Measurements from ENCODE around the gene TXK. TPM values are rescaled to one million over a fixed set of nuclear protein-coding genes. Genes with fewer than 3 reads are reported as not detected.
A peak's percentile ranks its signal among the peaks of the same experiment; 100 is the strongest.

Gene TXK
- total RNA-seq, 2 donors from 2014 or later, result 0.46 to 4.8 TPM

DNA sequence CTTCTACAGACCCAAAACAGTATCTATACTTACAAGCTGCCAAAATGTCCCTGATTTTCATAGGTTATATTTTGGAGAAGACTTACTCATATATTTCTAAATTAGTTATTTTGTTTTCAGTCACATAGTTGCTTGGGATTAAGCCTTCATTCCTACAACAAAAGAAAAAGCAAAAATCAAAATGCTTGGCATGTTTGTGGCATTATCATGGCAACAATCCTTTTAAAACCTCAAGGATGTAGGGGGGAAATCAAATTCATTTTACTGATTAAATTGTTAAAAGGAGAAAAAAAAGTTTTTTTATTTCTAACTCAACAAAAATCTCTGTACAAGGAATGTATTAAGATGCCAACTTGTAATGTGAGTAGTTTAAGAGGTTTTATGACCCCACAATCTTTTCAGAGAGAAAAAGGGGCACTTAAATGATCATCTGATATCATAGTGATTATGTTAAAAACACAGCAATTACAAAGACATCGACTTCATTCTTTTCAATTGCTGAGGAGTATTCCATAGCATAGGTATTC is 23.5 kb downstream of the TXK start:
- H3K36me3 ChIP-seq, result no peaks in the 10 kb centered on the region
- no peaks in the 10 kb centered on the region for H3K4me1 ChIP-seq (replicated peaks)
- intact Hi-C loops (cut with DNase I), result no loop called here
- H3K27ac ChIP-seq, result no peak overlapping the region
- H3K27me3 ChIP-seq (replicated peaks; ENCODE audit: insufficient read depth), result no peaks in the 10 kb centered on the region
- no peak for DNase-seq (ENCODE audit: low spot score)
- WGBS, result 22% methylated on average over 1 of the region's 1 CpG
- TF ChIP-seq POLR2AphosphoS5 (IDR thresholded peaks at IDR 0.05), result no peak
- TF ChIP-seq, protein P1, sequence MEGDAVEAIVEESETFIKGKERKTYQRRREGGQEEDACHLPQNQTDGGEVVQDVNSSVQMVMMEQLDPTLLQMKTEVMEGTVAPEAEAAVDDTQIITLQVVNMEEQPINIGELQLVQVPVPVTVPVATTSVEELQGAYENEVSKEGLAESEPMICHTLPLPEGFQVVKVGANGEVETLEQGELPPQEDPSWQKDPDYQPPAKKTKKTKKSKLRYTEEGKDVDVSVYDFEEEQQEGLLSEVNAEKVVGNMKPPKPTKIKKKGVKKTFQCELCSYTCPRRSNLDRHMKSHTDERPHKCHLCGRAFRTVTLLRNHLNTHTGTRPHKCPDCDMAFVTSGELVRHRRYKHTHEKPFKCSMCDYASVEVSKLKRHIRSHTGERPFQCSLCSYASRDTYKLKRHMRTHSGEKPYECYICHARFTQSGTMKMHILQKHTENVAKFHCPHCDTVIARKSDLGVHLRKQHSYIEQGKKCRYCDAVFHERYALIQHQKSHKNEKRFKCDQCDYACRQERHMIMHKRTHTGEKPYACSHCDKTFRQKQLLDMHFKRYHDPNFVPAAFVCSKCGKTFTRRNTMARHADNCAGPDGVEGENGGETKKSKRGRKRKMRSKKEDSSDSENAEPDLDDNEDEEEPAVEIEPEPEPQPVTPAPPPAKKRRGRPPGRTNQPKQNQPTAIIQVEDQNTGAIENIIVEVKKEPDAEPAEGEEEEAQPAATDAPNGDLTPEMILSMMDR (IDR thresholded peaks at IDR 0.05), result no peak
- TF ChIP-seq POLR2A (IDR thresholded peaks at IDR 0.05), result no peak
- no peaks in the 10 kb centered on the region for H3K9me3 ChIP-seq
- H3K4me3 ChIP-seq, result no peak overlapping the region

DNA sequence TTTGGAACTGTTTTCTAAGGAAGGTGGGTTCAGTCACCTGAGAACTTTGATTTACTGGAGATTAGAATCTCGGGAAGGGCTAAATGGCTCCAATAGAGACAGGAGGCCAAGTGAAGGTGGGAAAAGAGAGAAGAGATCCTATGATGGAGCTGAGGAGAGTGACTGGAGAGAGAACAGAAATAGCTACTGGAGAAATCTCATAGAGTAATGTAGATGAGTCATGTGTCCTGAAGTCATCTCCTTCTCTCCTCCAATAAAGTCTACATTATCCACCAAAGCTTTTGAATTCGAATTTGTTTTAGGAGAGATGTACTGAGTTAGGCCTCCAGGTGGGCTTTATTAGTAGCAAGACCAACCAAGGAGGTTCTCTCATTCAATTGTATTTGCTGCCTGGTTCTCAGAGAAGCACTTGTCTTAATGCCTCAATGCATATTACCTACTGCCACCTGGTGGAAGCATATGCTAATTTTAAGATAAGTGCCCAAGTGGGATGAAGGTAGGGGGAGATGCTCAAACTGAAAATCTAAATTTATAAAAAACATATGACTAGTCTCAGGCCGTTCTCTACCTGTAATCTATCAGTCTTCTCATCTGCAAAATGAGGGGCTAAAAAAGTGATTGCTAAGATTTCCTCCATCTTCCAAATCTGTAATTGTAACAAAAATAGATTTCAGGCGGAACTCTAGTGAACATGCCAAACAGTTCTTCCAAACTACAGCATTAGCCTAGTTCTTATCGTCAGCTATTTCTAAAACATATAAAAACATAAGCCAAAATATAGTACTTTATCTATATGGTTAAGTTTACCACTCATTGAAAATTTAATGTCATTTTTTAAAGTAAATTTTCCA is 24.4 kb downstream of the TXK start:
- intact Hi-C loops (cut with DNase I), result no loop called here
- WGBS, result 48% methylated on average over 5 of the region's 5 CpGs
- H3K9me3 ChIP-seq, result no peaks in the 10 kb centered on the region
- peak; percentile 27 for DNase-seq (ENCODE audit: low spot score)
- no peaks in the 10 kb centered on the region for H3K4me1 ChIP-seq (replicated peaks)
- H3K36me3 ChIP-seq, result no peaks in the 10 kb centered on the region
- TF ChIP-seq, protein P1 (IDR thresholded peaks at IDR 0.05), result peak; percentile 16 to 50 (median 36)
- TF ChIP-seq POLR2AphosphoS5 (IDR thresholded peaks at IDR 0.05), result no peak
- no peaks in the 10 kb centered on the region for H3K27me3 ChIP-seq (replicated peaks; ENCODE audit: insufficient read depth)
- H3K4me3 ChIP-seq, result no peak overlapping the region
- H3K27ac ChIP-seq, result no peak overlapping the region

DNA sequence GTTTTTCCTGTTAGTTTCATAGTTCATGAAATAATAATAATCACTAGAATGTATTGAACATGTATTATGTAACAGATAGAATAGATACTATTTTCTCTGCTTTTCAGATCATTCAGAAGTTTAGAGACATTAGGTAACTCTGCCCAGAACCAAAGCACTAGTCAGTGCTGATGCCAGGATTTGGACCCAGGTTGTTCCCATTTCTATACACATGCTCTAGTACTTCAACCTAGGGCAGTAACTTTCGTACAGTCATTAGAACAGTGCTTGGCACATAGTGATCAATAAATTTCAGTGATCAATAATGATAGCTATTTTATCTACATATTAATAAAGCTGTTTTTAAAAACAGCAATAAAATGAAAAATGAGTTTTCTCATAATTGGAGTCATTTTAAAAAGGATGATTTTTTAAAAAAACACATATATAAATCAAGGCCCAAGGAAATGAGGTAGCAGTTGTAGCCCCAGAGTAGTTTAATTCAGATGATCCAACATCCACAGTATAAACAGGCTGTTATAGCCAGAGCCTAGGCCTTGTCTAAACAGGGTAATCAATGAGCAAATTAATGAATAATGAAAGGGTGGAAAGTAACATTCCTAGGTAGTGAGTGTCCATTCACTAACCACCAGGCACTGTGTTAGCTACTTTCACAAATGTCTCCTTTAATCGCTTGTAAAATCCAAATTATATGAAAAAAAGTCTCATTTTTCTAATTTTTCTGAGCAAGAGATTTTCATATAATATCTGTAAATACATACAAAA is 25.6 kb downstream of the TXK start:
- Histone ChIP-seq H3K36me3 (no peaks in the 10 kb centered on the region), H3K4me1 (replicated peaks) (no peaks in the 10 kb centered on the region), H3K4me3 (no peak overlapping the region), H3K9me3 (no peaks in the 10 kb centered on the region), H3K27me3 (replicated peaks; ENCODE audit: insufficient read depth) (no peaks in the 10 kb centered on the region), H3K27ac (no peak overlapping the region)
- TF ChIP-seq POLR2AphosphoS5 (IDR thresholded peaks at IDR 0.05), result no peak
- no peak for TF ChIP-seq POLR2A (IDR thresholded peaks at IDR 0.05)
- TF ChIP-seq, protein P1 (IDR thresholded peaks at IDR 0.05), result no peak
- intact Hi-C loops (cut with DNase I), result no loop called here
- 96% methylated on average over 2 of the region's 2 CpGs for WGBS
- no peak for DNase-seq (ENCODE audit: low spot score)

DNA sequence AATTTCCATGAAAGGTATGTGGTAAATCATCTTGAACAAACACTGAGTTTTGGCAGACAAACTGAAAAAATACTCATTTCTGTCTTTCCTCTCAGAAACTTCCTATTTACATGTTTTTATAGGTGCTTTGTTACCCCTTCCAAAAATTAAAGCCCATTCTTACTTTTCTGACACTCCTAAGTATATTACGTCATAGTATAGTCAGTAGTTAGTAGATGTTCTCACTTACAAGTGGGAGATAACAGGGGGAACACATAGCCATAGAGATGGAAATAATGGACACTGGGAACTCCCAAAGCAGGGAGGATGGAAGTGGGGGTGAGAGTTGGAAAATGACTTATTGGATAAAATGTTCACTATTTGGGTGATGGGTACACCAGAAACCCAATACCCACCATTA is 28.8 kb downstream of the TXK start:
- Histone ChIP-seq H3K9me3 (no peaks in the 10 kb centered on the region), H3K4me1 (replicated peaks) (no peaks in the 10 kb centered on the region), H3K27me3 (replicated peaks; ENCODE audit: insufficient read depth) (no peaks in the 10 kb centered on the region), H3K27ac (no peak overlapping the region), H3K4me3 (no peak overlapping the region), H3K36me3 (no peaks in the 10 kb centered on the region)
- TF ChIP-seq POLR2AphosphoS5 (IDR thresholded peaks at IDR 0.05), result no peak
- TF ChIP-seq, protein P1 (IDR thresholded peaks at IDR 0.05), result no peak
- TF ChIP-seq POLR2A (IDR thresholded peaks at IDR 0.05), result no peak
- DNase-seq (ENCODE audit: low spot score), result no peak
- 82% methylated on average over 1 of the region's 1 CpG for WGBS
- intact Hi-C loops (cut with DNase I), result no loop called here

All from prostate gland (tissue), 2 donors.